Ishikawa (cell line): Measurements from ENCODE around the gene SACM1L.

Experiments
- CREB1 ChIP-seq: IDR thresholded peaks from 2 replicates; pipeline ENCODE4 v1.6.1; 2012; ENCODE audit warnings: low read depth
- RAD21 ChIP-seq: IDR thresholded peaks from 2 replicates; pipeline ENCODE4 v1.6.1; 2012; ENCODE audit warnings: low read depth
- TF ChIP-seq, protein P1 (sequence below): IDR thresholded peaks from 2 replicates; pipeline ENCODE4 v1.6.1; 2012
- TF ChIP-seq, protein P2 (sequence below): IDR thresholded peaks from 2 replicates; pipeline ENCODE4 v1.6.1; 2012; ENCODE audit warnings: low read depth, mild to moderate bottlenecking

DNA sequence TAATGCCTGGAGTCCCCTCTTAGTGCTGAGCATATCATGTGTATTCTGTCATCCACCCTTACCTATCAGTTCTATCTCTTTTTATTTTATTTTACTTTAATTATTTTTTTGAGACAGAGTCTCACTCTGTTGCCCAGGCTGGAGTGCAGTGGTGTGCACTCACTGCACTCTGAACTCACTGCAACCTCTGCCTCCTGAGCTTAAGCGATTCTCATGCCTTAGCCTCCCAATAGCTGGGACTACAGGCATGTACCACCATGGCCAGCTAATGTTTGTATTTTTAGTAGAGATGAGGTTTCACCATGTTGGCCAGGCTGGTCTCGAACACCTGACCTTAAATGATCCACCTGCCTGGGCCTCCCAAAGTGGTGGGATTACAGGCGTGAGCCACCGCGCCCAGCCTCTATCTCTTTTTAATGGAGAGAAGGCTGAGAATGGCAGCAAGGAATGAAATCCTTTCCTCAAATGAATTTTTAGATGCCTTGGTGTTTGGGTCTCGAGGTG, 11.4 kb downstream of the SACM1L start:
- no peak for TF ChIP-seq CREB1
- TF ChIP-seq, protein P1, sequence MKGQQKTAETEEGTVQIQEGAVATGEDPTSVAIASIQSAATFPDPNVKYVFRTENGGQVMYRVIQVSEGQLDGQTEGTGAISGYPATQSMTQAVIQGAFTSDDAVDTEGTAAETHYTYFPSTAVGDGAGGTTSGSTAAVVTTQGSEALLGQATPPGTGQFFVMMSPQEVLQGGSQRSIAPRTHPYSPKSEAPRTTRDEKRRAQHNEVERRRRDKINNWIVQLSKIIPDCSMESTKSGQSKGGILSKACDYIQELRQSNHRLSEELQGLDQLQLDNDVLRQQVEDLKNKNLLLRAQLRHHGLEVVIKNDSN = no peak
- TF ChIP-seq RAD21 = no peak
- TF ChIP-seq, protein P2, sequence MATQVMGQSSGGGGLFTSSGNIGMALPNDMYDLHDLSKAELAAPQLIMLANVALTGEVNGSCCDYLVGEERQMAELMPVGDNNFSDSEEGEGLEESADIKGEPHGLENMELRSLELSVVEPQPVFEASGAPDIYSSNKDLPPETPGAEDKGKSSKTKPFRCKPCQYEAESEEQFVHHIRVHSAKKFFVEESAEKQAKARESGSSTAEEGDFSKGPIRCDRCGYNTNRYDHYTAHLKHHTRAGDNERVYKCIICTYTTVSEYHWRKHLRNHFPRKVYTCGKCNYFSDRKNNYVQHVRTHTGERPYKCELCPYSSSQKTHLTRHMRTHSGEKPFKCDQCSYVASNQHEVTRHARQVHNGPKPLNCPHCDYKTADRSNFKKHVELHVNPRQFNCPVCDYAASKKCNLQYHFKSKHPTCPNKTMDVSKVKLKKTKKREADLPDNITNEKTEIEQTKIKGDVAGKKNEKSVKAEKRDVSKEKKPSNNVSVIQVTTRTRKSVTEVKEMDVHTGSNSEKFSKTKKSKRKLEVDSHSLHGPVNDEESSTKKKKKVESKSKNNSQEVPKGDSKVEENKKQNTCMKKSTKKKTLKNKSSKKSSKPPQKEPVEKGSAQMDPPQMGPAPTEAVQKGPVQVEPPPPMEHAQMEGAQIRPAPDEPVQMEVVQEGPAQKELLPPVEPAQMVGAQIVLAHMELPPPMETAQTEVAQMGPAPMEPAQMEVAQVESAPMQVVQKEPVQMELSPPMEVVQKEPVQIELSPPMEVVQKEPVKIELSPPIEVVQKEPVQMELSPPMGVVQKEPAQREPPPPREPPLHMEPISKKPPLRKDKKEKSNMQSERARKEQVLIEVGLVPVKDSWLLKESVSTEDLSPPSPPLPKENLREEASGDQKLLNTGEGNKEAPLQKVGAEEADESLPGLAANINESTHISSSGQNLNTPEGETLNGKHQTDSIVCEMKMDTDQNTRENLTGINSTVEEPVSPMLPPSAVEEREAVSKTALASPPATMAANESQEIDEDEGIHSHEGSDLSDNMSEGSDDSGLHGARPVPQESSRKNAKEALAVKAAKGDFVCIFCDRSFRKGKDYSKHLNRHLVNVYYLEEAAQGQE = no peak
